Activated CD4-positive, alpha-beta T cell treated with anti-CD3 and anti-CD28 coated beads for 24 hours (primary cell): ENCODE results near the gene SNAP25.

Experiments
- DNase-seq, 2 donors: peaks; one replicate each; pipeline ENCODE4 v3.0.0-alpha.2; 2020; ENCODE audit warnings: low read depth in 2 of 2

The SNAP25 gene

DNA sequence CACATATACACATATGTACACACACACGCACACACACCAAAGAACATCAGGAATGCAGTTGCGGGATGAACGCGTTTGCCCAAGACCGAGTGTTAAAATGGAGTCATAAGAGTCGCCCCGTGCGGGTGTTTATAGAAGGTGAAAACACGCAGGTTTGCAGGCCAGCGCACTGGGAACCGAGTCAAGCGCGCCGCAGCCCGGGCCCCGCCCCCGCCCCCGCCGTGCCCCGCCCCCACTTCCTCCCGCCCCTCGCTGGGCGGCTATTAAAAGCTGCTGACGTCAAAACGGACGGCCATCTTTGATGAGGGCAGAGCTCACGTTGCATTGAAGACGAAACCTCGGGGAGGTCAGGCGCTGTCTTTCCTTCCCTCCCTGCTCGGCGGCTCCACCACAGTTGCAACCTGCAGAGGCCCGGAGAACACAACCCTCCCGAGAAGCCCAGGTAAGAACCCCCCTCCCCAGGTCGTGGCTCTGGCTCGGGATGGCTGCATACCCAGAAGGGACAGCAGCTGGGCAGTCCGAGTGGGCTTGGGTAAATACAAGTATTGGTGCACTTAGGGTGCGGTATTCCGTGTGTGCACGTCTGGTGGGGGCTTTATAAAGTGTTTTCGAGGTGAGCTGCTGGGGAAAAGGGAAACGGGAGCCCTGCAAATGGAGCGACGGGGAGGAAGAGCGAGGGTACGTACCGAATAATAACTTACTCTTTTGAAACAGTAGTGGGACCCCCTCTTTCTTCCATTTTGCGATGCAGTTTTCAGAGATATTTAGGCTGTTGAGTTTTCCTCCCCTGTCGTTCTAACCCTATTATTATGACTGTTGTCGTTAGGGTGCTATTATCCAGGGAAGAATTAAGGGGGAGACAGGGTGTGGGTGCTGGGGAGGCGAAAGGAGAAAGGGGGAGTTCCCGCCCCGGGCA, at the start of gene SNAP25:
TSS of gene SNAP25 (plus strand) at position 295 of the 916 bp plus-strand sequence. CDS start 56,662 bp downstream, outside the sequence.
- DNase-seq: peak in 1 of 2 donors; percentile 22

GRCh38 chr20:10169752-10170151, 48.9 kb upstream of the SNAP25 start:
- DNase-seq: no peak

DNA sequence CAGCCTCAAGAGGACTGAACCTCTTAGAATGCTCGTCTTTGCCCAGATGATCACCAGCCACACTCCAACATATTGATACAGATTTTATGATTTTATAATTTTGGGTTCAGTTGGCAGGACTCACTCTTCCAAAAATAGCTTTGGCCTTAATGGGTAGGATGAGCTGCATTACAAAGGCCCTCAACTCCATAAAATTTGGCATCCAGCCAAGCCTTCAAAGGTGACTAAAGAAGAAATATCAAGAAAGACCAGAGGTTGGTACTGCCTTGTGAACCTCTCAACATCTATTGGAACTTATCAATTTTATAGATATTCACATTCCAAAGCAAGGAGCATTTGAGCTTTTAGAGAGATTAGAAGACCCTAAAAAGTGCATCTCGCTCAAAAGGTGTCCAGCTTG, 48.4 kb upstream of the SNAP25 start:
- DNase-seq: no peak

GRCh38 chr20:10171864-10172751, 46.5 kb upstream of the SNAP25 start:
- DNase-seq: peak in 1 of 2 donors; percentile 4

GRCh38 chr20:10172998-10173655, 45.5 kb upstream of the SNAP25 start:
- no peak for DNase-seq

- no peak for DNase-seq
Observed at GRCh38 chr20:10174400-10174799, 44.2 kb upstream of the SNAP25 start.

GRCh38 chr20:10177326-10177725, 41.3 kb upstream of the SNAP25 start:
- DNase-seq: no peak

DNA sequence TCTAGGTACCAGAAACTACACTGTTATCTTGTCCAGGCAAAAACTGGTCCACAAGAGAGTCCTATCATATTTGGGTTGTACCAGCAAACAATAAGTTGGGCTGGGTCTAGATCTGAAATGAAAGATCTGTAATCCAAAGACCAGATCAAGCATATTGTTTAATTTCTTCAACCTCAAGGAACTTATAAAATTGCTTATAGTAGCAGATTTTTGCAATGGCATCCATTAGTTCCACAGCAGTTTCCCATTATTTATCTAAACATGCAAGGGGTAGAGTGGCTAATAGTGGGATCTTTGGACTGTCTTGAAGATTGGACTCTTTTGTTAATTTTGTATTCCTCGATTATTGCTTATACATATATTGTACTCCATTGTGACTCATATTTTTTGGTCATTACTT, 40.5 kb upstream of the SNAP25 start:
- no peak for DNase-seq

DNA sequence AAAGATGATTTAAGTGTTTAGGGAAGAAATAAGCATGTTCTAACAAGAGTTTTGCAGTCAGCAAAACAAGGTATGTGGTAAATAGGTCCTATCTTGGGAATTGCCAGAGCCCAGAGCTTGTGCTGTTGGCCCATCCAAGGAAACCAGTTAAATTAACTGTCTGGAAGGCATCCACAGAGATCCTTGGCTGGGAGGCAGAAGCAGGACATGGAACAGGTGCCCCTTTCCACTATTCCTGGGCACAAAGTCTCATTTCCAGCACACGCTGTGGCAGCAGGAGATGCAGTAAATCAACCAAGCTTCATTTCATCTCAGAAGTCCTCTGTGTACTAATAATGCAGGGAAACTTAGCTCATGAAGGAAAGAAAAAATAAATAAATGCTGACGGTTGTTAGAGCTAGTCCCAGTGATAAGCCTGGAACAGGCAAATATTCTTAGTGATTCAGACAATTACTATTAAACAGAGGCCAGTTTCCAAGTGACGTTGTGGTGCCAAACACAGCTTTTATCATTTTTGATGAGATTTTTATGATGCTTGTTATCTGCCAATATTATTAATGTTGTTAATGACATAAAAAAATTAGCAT, 39.8 kb upstream of the SNAP25 start:
- no peak for DNase-seq

- DNase-seq: no peak
Observed at GRCh38 chr20:10179574-10180298, 38.9 kb upstream of the SNAP25 start.

- DNase-seq: no peak
Observed at GRCh38 chr20:10180651-10181235, 37.9 kb upstream of the SNAP25 start.

DNA sequence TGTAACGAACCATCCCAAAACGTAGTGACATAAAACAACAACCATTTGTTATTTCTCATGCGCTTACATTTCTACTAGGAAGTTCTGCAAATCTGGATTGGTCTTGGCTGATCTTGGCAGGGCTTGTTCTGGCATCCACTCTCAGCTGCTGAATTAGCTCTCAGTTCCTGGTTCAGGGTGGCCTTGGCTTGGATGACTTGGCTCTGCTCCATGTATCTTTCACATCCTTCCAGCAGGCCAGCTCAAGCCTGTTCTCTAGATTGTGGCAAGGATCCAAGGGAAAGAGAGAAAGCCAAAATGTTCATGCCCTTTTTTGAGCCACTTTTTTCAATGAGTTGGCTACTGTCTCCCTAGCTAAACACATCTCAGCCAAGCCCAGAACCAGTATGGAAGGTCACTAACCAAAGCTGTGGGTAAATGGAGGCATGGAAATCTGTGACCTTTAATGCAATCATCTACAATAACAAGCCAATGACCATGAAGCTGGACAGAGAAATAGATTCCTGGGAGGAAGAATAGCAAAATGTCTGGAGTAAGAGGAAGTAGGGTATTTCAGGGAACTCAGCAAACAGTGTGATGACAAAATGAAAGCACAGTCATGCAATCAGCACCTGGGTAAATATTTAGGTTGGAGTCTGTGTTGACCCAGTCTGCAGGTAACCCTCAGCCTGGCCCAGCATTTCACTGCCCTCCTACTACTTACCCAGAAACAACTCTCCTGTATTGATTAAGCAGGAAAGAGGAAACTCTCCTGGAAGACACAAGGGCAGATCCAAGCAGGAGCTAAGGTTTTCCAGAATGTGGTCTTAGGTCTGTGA, 32.7 kb upstream of the SNAP25 start:
- no peak for DNase-seq

GRCh38 chr20:10190456-10190855, 28.2 kb upstream of the SNAP25 start:
- DNase-seq: no peak

GRCh38 chr20:10192171-10192570, 26.5 kb upstream of the SNAP25 start:
- no peak for DNase-seq

- DNase-seq: no peak
Observed at GRCh38 chr20:10194166-10194565, 24.5 kb upstream of the SNAP25 start.

DNA sequence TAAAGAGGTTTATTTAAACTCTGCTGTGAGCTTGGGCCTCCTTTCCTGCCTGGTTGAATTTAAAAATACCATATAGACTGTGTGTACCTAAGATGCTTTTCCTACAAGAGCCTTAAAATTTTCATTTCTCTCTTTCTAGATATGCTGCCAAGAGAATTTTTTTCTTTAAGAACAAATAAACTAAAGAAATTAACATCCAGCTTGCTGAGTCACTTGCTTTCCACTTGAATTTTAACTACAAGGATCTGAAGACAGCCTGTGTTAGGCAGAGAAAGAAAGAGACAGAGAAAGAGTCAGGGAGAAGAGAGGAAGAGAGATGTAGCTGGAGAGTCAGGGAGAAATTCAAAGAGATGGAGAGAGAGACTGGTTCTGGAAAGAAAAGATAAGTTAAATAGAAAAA, 18.3 kb upstream of the SNAP25 start:
- no peak for DNase-seq

DNA sequence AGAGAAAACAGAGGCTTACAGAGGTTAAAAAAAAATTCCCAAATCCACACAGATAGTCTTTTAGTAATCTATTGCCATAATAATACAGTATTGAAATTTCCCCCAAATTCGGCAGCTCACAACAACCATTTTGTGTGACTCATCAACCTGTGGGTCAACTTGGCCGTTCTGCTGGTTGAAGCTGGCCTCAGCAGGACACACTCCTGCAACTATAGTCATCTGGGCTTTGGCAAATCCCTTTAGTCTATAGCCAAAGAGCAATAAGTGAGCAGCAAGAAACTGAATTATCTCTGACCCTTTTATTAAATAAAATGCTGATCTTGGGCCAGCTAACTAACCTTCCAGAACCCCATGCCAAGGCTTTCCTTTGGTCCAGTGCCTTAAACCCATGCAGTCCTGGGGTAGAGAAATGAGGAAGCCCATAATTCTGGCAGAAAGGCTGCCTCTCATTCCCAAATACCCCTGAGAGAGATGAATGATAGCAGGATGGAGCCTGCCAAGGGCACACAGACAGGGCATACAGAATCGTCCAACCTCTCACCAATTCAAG, 17.2 kb upstream of the SNAP25 start:
- DNase-seq: no peak

DNA sequence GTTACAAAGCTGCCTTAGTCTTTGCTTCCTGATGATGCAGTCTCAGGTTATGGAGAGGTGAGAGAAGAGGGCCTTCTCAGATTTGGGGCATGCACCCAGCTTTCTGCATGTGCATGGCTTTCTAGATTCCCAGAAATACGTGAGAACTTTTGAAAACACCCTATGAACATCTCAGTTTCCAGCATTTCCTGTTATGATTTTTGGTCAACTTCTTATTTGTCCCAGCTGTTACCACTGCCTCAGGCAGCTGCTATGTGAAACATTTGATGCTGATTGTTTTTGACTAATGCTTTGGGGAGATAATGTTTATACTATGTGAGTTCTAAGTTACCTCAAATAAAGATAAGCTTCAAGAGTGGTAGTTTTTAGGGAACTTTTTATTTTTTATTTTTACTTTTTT, 9.5 kb upstream of the SNAP25 start:
- no peak for DNase-seq

DNA sequence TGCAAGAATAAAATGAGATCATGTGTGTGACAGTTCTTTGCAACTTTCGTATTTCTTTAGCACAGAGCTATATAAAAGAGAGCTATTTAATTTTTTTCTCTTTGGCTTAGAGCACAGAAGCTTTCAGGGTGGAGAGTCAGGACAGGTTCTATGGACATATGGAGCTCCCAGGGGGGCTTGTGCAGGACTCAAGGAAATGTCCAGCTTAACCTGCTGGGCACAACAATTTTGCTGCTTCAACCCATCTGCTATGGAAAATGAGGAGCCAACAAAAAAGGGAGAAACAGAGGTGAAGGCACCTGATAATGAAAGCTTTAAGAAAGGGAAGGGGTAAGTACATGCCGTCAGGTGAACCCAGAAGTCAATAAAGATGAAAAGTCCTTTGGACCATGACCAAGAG, 5.1 kb upstream of the SNAP25 start:
- DNase-seq: no peak
